ENCODE data around the gene CNOT4.
A peak's percentile ranks its signal among the peaks of the same experiment; 100 is the strongest.

Gene CNOT4

DNA sequence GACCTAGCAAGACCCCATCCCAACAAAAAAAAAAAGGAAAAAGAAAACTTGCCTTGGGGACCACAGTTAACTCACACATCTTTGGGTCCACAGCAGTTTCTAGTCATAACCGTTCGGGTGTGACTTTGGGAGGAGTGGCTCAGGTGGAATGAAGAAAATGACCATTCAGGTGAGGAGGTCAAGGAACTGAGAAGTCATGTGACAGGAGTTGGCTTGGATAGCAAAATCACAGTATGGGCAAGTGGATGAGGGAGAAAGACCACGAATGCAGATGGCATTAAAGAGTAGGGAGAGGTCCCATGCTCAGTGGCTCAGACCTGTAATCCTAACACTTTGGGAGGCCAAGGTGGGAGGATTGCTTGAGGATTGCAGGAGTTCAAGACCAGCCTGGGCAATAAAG, 17.1 kb upstream of the CNOT4 start:
- Mint-ChIP-seq H3K4me3 (no peak overlapping the region), H3K36me3 (peaks cover 0 to 3% of the 10 kb centered on the region in 2 donors), H3K27ac (no peak overlapping the region), H3K9me3 (peaks cover under 1 to 4% of the 10 kb centered on the region in 2 donors), H3K27me3 (peaks cover 4 to 15% of the 10 kb centered on the region in 2 donors), H3K4me1 (no peaks in the 10 kb centered on the region)
- no peak for ATAC-seq (replicated peaks)
- DNase-seq = no peak

- DNase-seq = no peak
- H3K36me3 Mint-ChIP-seq = peaks cover 0 to 3% of the 10 kb centered on the region in 2 donors
- H3K4me3 Mint-ChIP-seq = no peak overlapping the region
- H3K27me3 Mint-ChIP-seq = peaks cover 4 to 15% of the 10 kb centered on the region in 2 donors
- H3K9me3 Mint-ChIP-seq = peaks cover 1 to 4% of the 10 kb centered on the region in 2 donors
- no peaks in the 10 kb centered on the region for H3K4me1 Mint-ChIP-seq
- ATAC-seq (replicated peaks) = no peak
- H3K27ac Mint-ChIP-seq = no peak overlapping the region
Measured at GRCh38 chr7:135525426-135525825, 15.5 kb upstream of the CNOT4 start.

- no peak for DNase-seq
- H3K36me3 Mint-ChIP-seq = peaks cover 0 to 3% of the 10 kb centered on the region in 2 donors
- H3K4me3 Mint-ChIP-seq = no peak overlapping the region
- no peak overlapping the region for H3K27ac Mint-ChIP-seq
- no peaks in the 10 kb centered on the region for H3K4me1 Mint-ChIP-seq
- no peak for ATAC-seq (replicated peaks)
- H3K9me3 Mint-ChIP-seq = peaks cover 1 to 4% of the 10 kb centered on the region in 2 donors
- peaks cover 4 to 10% of the 10 kb centered on the region in 2 donors for H3K27me3 Mint-ChIP-seq
Measured at GRCh38 chr7:135523146-135523545, 13.2 kb upstream of the CNOT4 start.

DNA sequence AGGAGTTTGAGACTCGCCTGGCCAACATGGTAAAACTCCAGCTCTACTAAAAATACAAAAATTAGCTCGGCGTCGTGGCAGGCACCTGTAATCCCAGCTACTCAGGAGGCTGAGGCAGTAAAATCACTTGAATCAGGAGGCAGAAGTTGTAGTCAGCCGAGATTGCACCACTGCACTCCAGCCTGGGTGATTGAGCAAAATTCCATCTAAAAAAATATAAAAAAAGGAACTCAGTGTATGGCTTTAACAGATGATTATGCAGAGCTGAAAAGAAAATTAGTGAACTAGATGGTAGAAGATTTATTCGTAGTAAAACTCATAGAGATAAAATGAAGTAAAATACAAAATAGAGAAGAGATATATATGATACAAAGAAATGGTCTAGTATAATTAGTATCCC, 12.6 kb upstream of the CNOT4 start:
- Mint-ChIP-seq H3K27ac (no peak overlapping the region), H3K36me3 (peaks cover 0 to 3% of the 10 kb centered on the region in 2 donors)
- no peak for DNase-seq

DNA sequence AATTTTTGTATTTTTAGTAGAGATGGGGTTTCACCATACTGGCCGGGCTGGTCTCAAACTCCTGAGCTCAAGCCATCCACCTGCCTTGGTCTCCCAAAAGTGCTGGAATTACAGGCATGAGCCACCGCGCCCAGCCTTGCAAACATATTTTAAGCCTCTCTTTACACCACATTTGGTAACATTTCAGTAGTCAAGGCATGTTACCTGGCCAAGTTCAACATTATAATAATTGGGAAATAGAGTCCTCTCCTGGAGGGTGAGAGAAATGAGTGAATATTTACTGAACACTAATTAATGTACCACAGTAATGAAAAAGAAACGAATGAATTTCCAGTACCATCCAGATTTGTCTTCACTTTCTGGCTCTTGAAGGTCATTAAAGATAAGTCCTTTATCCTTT, 10.0 kb upstream of the CNOT4 start:
- ATAC-seq (replicated peaks) (no peak), DNase-seq (no peak)
- Mint-ChIP-seq H3K4me1 (no peaks in the 10 kb centered on the region), H3K27me3 (no peaks in the 10 kb centered on the region), H3K36me3 (peaks cover 0 to 3% of the 10 kb centered on the region in 2 donors), H3K9me3 (peaks cover 1 to 4% of the 10 kb centered on the region in 2 donors), H3K4me3 (no peak overlapping the region), H3K27ac (no peak overlapping the region)

More for the DNA sequence above, 12.6 kb upstream of the CNOT4 start:
- no peak for ATAC-seq (replicated peaks)
- Mint-ChIP-seq H3K9me3 (peaks cover 1 to 4% of the 10 kb centered on the region in 2 donors), H3K27me3 (peaks cover 4 to 10% of the 10 kb centered on the region in 2 donors), H3K4me1 (no peaks in the 10 kb centered on the region), H3K4me3 (no peak overlapping the region)

GRCh38 chr7:135519233-135519688, 9.4 kb upstream of the CNOT4 start:
- H3K27ac Mint-ChIP-seq = no peak overlapping the region
- peaks cover 0 to 3% of the 10 kb centered on the region in 2 donors for H3K36me3 Mint-ChIP-seq
- H3K4me3 Mint-ChIP-seq = no peak overlapping the region
- H3K4me1 Mint-ChIP-seq = no peaks in the 10 kb centered on the region
- H3K27me3 Mint-ChIP-seq = no peaks in the 10 kb centered on the region
- H3K9me3 Mint-ChIP-seq = peaks cover 1 to 4% of the 10 kb centered on the region in 2 donors
- ATAC-seq (replicated peaks) (no peak), DNase-seq (no peak)

GRCh38 chr7:135518748-135519147, 8.8 kb upstream of the CNOT4 start:
- H3K36me3 Mint-ChIP-seq = peaks cover 0 to 3% of the 10 kb centered on the region in 2 donors
- H3K9me3 Mint-ChIP-seq = peaks cover 1 to 4% of the 10 kb centered on the region in 2 donors
- H3K4me3 Mint-ChIP-seq = no peak overlapping the region
- H3K4me1 Mint-ChIP-seq = no peaks in the 10 kb centered on the region
- no peak overlapping the region for H3K27ac Mint-ChIP-seq
- ATAC-seq (replicated peaks) (no peak), DNase-seq (no peak)
- no peaks in the 10 kb centered on the region for H3K27me3 Mint-ChIP-seq

- ATAC-seq (replicated peaks) = no peak
- no peaks in the 10 kb centered on the region for H3K36me3 Mint-ChIP-seq
Measured at GRCh38 chr7:135517060-135517459, 7.2 kb upstream of the CNOT4 start.

DNA sequence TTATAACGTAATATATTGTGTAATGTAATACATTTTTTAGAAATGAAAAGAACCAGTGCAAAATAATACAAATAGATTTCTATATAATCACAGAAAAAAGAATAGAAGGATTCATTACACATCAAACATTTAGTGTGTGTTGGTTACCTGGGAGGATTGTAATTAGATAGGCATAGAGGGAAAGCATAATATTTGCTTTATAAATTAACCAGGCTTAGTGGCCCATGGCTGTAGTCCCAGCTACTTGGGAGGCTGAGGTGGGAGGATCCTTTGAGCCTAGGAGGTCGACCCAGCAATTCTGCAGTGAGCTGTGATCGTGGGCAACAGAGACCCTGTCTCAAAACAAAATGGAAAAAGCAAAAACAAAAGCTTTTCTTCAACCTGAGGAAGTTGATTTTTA, 5.0 kb upstream of the CNOT4 start:
- ATAC-seq (replicated peaks) (no peak), DNase-seq (no peak)
- no peak overlapping the region for H3K4me3 Mint-ChIP-seq
- no peak overlapping the region for H3K27ac Mint-ChIP-seq
- no peaks in the 10 kb centered on the region for H3K4me1 Mint-ChIP-seq
- H3K36me3 Mint-ChIP-seq = no peaks in the 10 kb centered on the region
- no peaks in the 10 kb centered on the region for H3K27me3 Mint-ChIP-seq
- no peaks in the 10 kb centered on the region for H3K9me3 Mint-ChIP-seq

More at GRCh38 chr7:135517060-135517459, 7.2 kb upstream of the CNOT4 start:
- Mint-ChIP-seq H3K9me3 (peaks cover 0 to 1% of the 10 kb centered on the region in 2 donors), H3K4me3 (no peak overlapping the region), H3K27me3 (no peaks in the 10 kb centered on the region), H3K4me1 (no peaks in the 10 kb centered on the region), H3K27ac (no peak overlapping the region)
- DNase-seq = no peak

DNA sequence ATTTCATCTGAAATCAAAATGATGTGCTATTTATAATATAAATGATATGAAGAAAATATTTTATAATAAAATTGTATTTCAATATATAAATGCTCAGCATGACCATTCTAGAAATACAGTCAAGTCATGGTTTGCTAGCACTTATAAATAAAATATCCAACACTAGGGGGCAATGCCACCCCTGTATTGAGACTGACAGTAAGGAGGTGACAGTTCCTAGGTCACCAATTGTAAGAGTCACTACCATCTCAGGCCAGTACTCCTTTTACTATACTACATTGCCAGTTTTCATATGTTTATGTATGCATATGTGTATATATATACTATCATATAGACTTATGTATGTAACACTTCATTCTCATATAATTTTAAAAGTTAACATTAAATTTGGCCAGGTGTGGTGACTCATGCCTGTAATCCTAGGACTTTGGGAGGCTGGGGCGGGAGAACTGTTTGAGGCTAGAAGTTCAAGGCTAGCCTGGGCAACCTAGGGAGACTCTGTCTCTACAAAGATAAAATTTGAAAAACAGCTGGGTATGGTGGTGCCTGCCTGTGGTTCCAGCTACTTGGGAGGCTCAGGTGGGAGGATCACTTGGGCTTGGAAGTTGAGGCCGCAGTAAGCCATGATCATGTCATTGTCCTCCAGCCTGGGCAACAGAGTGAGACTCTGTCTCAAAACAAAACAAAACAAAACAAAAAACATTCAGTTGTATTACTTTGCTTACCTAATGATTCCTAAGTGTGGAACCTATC, 2.4 kb upstream of the CNOT4 start:
- peak; percentile 22 to 39 for ATAC-seq (replicated peaks)
- peaks cover under 1 to 2% of the 10 kb centered on the region in 2 donors for H3K4me1 Mint-ChIP-seq
- no peak overlapping the region for H3K27ac Mint-ChIP-seq
- no peaks in the 10 kb centered on the region for H3K27me3 Mint-ChIP-seq
- no peaks in the 10 kb centered on the region for H3K9me3 Mint-ChIP-seq
- no peaks in the 10 kb centered on the region for H3K36me3 Mint-ChIP-seq
- H3K4me3 Mint-ChIP-seq = no peak overlapping the region
- no peak for DNase-seq

DNA sequence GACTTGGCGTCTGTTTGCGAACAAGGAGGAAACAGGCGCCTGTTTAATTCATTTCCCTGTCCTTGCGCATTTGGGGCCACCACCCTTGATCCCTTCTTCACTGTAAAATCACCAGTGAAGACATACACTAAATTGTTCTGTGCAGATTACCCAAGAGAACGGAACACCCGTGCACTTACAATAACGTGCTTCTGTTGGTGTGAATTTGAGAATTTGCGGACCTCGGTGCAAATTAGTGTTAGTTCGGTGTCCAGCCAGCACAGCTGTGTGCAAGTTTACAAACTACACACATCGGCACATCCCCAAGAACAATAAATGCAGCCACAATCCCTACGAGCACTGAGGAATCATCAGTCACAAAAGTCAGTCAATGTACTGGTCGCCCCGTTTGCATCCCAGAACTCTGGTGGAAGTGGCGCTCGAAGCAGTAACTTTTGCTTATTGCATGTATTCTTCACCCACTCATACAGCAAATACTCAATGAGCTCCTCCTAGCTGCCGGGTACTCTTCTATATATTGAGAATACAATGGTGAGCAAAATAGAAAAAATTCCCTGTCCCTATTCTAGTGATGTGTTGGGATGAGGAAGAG, 786 bp upstream of the CNOT4 start:
- Mint-ChIP-seq H3K27me3 (no peaks in the 10 kb centered on the region), H3K36me3 (no peaks in the 10 kb centered on the region), H3K4me3 (no peak overlapping the region), H3K9me3 (no peaks in the 10 kb centered on the region), H3K27ac (no peak overlapping the region), H3K4me1 (peaks cover 2 to 10% of the 10 kb centered on the region in 2 donors)
- DNase-seq (no peak), ATAC-seq (replicated peaks) (no peak)

DNA sequence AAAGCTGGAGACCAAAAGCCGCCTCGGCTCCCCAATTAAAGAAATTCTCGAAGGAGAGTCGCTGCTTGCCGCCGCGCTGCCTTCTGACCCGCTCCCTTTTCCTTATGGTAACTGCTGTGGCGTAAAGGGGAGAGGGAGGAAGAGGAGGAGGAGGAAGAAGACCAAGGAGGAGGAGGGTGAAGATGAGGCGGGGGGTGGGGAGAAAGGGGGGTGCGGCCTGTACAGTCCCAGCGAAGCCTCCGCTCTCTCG, 388 bp downstream of the CNOT4 start:
- Mint-ChIP-seq H3K27me3 (no peaks in the 10 kb centered on the region), H3K4me1 (peaks cover 2 to 15% of the 10 kb centered on the region in 2 donors), H3K4me3 (no peak overlapping the region), H3K36me3 (no peaks in the 10 kb centered on the region), H3K9me3 (no peaks in the 10 kb centered on the region), H3K27ac (no peak overlapping the region)
- ATAC-seq (replicated peaks) = no peak
- DNase-seq = no peak

GRCh38 chr7:135508883-135509588, 866 bp downstream of the CNOT4 start:
- H3K4me1 Mint-ChIP-seq = peaks cover 2 to 16% of the 10 kb centered on the region in 2 donors
- peak; percentile 7 for DNase-seq
- ATAC-seq (replicated peaks) = peak; percentile 26 to 36
- H3K4me3 Mint-ChIP-seq = no peak overlapping the region
- H3K36me3 Mint-ChIP-seq = no peaks in the 10 kb centered on the region
- no peak overlapping the region for H3K27ac Mint-ChIP-seq
- no peaks in the 10 kb centered on the region for H3K27me3 Mint-ChIP-seq
- H3K9me3 Mint-ChIP-seq = no peaks in the 10 kb centered on the region

DNA sequence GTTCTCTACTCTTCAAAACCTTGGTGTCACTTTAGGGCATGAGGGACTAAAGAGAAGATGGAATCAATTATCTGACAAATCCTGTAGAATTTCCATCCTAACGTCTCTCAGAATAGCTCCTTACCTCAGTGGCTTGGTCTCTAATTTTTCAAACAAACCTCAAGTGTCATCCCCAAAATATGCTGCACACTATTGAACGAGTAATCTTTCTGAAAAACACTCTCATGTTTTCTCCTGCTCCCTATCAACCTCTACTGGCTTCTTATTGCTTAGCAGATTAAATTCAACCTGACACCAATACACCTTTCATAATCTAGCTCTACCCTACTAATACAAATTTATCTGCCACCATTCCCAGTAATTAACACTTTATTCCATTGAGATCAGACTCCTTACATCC, 8.5 kb downstream of the CNOT4 start:
- ATAC-seq (replicated peaks) = no peak
- Mint-ChIP-seq H3K27me3 (no peaks in the 10 kb centered on the region), H3K4me1 (peaks cover 22 to 53% of the 10 kb centered on the region in 2 donors), H3K36me3 (peaks cover 5 to 10% of the 10 kb centered on the region in 2 donors), H3K27ac (no peak overlapping the region), H3K9me3 (no peaks in the 10 kb centered on the region), H3K4me3 (no peak overlapping the region)
- DNase-seq = no peak

GRCh38 chr7:135499818-135500217, 10.1 kb downstream of the CNOT4 start:
- Mint-ChIP-seq H3K9me3 (no peaks in the 10 kb centered on the region), H3K4me3 (peak overlapping the region; percentile 60 to 80), H3K27ac (peak overlapping the region; percentile 87), H3K4me1 (peaks cover 23 to 52% of the 10 kb centered on the region in 2 donors), H3K36me3 (peaks cover 5 to 12% of the 10 kb centered on the region in 2 donors), H3K27me3 (no peaks in the 10 kb centered on the region)
- ATAC-seq (replicated peaks) (peak; percentile 50 to 60), DNase-seq (no peak)

All from stimulated activated naive B cell treated with anti-CD40 and anti-IgM and Interleukin-4, amounts not matched to agents 10 μg/mL and 1 μg/mL and 100 μg/mL, for 72 hours (primary cell).